GM19193 (cell line): ENCODE data around the gene IL10RA.

Source experiments
- POLR2A ChIP-seq: IDR thresholded peaks from 4 replicates; pipeline ENCODE4 v1.6.1; 2011; ENCODE audit not compliant: insufficient read depth, insufficient read length; ENCODE audit errors: extremely low read depth

The IL10RA gene

DNA sequence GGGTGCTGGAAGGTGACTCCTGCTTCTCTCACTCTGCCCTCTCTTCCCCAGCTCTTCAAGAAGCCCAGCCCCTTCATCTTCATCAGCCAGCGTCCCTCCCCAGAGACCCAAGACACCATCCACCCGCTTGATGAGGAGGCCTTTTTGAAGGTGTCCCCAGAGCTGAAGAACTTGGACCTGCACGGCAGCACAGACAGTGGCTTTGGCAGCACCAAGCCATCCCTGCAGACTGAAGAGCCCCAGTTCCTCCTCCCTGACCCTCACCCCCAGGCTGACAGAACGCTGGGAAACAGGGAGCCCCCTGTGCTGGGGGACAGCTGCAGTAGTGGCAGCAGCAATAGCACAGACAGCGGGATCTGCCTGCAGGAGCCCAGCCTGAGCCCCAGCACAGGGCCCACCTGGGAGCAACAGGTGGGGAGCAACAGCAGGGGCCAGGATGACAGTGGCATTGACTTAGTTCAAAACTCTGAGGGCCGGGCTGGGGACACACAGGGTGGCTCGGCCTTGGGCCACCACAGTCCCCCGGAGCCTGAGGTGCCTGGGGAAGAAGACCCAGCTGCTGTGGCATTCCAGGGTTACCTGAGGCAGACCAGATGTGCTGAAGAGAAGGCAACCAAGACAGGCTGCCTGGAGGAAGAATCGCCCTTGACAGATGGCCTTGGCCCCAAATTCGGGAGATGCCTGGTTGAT lies 12.6 kb downstream of the IL10RA start:
- TF ChIP-seq POLR2A, result no peak

DNA sequence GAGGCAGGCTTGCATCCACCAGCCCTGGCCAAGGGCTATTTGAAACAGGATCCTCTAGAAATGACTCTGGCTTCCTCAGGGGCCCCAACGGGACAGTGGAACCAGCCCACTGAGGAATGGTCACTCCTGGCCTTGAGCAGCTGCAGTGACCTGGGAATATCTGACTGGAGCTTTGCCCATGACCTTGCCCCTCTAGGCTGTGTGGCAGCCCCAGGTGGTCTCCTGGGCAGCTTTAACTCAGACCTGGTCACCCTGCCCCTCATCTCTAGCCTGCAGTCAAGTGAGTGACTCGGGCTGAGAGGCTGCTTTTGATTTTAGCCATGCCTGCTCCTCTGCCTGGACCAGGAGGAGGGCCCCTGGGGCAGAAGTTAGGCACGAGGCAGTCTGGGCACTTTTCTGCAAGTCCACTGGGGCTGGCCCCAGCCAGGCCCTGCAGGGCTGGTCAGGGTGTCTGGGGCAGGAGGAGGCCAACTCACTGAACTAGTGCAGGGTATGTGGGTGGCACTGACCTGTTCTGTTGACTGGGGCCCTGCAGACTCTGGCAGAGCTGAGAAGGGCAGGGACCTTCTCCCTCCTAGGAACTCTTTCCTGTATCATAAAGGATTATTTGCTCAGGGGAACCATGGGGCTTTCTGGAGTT lies 13.3 kb downstream of the IL10RA start:
- no peak for TF ChIP-seq POLR2A

DNA sequence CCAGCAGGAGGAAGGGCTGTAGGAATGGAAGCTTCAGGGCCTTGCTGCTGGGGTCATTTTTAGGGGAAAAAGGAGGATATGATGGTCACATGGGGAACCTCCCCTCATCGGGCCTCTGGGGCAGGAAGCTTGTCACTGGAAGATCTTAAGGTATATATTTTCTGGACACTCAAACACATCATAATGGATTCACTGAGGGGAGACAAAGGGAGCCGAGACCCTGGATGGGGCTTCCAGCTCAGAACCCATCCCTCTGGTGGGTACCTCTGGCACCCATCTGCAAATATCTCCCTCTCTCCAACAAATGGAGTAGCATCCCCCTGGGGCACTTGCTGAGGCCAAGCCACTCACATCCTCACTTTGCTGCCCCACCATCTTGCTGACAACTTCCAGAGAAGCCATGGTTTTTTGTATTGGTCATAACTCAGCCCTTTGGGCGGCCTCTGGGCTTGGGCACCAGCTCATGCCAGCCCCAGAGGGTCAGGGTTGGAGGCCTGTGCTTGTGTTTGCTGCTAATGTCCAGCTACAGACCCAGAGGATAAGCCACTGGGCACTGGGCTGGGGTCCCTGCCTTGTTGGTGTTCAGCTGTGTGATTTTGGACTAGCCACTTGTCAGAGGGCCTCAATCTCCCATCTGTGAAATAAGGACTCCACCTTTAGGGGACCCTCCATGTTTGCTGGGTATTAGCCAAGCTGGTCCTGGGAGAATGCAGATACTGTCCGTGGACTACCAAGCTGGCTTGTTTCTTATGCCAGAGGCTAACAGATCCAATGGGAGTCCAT lies 14.1 kb downstream of the IL10RA start:
- no peak for TF ChIP-seq POLR2A

DNA sequence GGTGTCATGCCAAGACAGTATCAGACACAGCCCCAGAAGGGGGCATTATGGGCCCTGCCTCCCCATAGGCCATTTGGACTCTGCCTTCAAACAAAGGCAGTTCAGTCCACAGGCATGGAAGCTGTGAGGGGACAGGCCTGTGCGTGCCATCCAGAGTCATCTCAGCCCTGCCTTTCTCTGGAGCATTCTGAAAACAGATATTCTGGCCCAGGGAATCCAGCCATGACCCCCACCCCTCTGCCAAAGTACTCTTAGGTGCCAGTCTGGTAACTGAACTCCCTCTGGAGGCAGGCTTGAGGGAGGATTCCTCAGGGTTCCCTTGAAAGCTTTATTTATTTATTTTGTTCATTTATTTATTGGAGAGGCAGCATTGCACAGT lies 14.6 kb downstream of the IL10RA start:
- TF ChIP-seq POLR2A, result no peak

DNA sequence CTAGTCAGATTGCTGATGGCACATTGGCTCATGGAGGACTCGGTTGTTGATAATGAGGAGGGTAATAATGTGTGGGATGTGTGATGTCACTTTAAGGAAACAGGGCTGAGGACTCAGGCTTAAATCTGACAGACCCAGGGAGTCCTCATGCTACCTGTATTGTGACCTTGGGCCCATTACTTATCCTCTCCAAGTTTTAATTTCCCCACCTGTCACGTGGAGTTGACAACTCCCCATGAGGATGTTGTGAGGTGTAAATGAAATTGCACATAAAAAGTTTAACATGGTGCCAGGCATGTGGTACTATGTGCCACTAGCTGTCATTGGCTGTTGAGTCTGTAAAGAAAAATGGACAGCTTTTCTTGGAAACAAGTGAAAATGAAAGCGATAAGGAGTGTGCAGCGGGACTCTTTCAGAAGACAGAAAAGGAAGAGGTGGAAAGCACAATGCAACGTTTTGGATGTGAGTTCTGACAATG lies 15.3 kb downstream of the IL10RA start:
- TF ChIP-seq POLR2A, result no peak

DNA sequence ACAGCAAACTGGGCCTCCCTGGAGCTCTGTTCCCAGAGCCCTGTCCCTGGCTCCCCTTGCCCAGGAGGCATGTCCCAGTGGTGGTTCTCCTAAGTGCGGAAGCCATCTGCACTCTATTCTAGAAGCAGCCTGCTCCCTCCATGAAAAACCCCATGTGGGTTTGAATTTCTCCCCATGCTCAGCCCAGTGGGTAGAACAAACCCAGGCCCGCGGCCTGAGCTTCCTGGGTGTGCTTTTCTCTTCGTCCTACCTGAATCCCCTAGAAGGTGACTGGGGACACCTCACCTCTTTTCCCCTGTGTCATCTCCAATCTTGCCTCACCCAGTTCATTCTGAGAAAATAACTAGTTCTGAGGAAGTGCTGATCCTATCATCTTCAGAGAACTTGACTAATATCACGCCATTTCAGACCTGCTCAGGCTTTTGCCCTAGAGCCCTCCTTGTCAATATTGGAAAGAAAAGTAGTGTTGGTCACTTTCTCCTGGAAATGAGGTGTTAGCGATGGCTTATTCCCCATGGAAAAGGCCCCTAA lies 15.9 kb downstream of the IL10RA start:
- TF ChIP-seq POLR2A, result no peak

DNA sequence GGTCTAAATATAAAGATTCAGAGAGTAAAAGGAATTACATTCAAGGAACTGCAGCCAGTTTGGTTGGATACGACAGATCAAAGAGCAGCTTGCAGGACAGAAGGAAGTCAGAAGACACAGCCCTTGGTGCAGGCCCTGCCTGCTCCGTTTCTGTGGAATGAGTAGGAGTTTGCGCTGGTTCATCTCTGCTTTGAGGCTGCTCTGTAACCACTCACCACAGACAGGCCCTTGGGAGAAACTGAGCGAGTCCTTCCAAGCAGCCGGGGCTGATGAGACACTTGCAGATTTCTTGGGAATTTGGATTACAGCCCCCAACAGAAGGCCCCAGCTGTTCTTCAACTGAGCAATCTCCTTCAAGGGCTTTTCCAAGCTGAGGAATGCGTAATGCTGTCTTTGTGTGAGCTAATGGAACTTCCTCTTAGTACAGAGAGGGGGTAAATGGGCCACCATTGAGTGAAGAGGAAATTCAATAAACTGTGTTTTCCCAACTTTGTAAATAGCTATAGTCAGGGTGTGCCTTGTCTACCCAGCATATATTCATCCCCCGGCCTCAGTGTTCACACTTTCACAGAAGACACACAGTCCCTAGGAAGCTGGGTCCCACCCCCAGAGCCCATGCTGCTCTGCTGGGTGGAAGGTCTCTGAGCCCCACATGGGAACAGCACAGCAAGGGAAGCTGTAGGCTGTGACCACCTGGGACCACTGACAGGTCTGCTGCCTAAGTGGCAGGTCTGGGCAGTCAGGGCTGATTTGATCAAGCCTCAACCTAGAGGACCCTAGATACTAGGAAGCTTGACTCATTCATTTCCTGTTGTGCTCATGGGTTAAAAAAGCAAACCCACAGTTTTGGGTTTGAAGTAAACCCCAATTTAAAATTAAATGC lies 16.6 kb downstream of the IL10RA start:
- no peak for TF ChIP-seq POLR2A

DNA sequence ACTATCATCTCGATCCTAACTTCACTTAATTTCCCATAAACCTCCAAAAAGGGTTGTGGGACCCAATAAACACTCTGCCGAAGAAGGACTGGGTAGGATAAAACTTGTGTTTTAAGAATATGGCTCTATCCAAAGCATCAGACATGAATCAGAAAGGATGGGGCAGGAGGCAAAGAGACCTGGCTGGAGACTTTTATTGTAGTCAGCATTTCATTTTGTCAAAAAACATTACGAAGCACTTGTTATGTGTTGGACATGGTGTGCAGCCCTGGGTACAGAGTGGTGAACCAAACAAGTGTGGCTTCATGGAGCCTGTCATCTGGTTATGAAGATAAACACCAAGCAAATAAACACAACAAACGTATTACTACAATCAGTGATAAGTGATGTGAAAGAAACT lies 17.3 kb downstream of the IL10RA start:
- TF ChIP-seq POLR2A, result no peak

DNA sequence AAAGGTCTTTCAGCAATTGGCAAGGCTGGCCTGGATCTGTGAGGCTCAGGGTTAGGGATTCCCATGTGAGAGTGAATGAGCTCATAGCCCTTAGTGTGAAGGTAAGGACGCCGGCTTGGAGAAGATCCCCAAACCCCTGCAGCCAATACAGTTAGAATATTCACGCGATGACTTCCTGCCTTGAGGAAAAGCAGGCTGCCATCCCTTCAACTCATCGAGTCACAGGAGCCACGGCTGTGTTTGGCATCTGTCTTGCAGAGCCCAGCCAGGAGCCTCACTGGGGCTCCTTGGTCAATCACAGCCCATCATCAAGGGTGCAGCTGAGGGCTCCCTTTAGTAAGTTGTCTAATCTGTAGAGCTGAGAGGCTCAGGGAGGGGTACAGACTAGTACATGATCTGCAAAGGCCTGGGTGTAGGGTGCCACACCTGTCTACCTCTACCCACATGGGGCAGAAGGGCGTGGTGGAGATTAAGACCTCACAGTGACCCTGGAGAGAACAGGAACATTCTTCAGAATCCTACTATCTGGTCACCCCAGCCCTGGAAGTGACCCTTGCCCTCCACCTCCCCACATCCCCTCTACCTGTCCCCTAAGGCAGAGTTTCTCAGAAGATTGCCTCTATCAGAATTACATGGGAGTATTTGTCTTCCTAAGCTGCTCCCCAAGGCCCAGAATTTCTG lies 18.5 kb downstream of the IL10RA start:
- TF ChIP-seq POLR2A, result no peak

DNA sequence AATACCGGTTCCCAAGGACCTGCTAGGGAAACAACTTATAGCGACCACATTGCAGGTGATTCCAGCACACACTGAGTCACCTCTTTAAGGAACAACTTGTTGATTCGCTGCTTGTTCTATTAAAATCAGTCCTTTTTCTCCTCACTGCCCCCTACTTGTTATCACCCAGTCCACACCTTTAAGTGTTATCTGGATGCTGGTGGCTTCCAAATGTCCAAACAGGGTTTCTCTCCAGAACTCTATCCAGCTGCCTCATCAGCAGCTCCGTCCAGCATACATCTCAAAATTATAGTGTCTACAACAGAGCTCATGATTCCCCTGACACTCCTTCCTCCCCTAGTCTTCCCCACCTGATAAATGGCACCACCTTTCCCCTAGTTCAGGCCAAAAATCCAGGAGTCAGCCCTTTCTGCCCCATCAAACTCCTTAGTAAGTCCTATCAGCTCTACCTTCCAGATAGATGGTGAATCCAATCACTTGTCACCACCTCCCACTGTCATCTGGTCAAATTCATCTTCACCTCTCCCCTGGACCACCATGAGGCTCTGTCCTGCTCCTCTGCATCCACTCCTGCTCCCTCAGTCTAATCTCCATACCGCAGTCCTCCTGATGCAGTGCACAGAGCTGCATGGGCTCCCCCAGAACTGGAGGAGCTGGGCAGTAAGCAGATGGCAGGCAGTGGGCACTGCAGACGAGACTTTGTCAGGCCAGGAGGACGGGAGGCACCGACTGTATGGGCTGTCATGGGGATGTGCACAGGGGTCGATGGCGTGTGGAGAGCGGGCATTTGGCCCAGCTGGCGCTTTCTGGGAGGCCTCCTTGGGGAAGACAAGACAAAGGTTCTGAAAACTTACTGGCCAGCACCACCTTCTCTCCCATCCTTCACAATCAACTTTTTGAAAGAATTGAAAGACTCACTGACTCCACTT lies 19.3 kb downstream of the IL10RA start:
- TF ChIP-seq POLR2A, result no peak

DNA sequence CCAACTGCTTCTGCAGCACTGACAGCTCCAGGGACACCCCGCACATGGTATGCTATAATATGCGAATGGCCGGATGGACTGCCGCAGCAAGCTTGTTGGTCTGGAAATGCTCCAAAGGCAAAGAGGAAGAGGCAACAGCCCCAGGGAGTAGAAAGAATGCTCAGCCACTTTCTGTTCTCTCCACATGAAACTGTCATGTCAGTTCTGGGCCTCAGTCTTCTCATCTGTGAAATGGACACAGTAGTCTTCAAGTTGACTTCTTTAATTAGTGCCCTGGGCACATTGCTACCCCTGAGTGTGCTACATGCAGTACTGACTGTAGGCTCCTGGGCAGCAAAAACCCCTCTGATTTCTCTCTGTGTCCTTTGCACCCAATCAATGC lies 19.9 kb downstream of the IL10RA start:
- TF ChIP-seq POLR2A, result no peak

DNA sequence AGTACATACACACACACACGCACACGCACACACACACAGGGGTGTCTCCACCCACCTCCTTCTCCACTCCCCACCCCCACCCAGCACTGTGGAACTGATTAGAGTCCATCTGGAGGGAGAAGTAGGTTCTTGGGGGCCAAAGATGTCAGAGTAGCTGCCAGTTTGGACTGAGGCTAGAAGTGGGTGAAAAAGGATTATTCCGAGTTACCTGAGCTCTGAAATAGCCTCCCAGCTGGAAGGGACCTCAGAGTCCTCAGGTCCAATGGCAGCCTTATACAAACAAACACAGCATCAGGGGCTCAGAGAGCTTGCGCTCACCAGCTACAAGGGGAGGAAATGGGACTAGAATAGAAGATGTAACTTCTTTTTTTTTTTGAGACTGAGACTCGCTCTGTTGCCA lies 20.8 kb downstream of the IL10RA start:
- no peak for TF ChIP-seq POLR2A
